IMR-90 (cell line): Measurements from ENCODE around the gene CTNNA2. TPM values are rescaled to one million over a fixed set of nuclear protein-coding genes. Genes with fewer than 3 reads are reported as not detected.

Experiments
- ATAC-seq: fragments of 200-7000 bp; cut with Tn5 transposase; 2 replicates; pipeline ENCODE4 v1.9.1; 2020; ENCODE audit warnings: low read depth, mild to moderate bottlenecking, moderate library complexity
- BruUV-seq: library from RNA; stranded (reverse); fragments of 400-500 nt; replicated peaks from 2 replicates; lab custom pipeline; 2021; lab: Mats Ljungman, UMichigan
- CTCF ChIA-PET: fragments of 300-600 bp; formaldehyde crosslinking; extraction: SDS; loops from one replicate; lab custom pipeline; 2021; ENCODE audit warnings: antibody characterized with exemption; lab: Yijun Ruan, JAX
- POLR2A ChIA-PET: fragments of 300-600 bp; sonication (Branson Sonifier 250); formaldehyde crosslinking; loops from one replicate; lab custom pipeline; 2022; ENCODE audit warnings: antibody characterized with exemption; ENCODE audit not compliant: unreplicated experiment; lab: Charles Lee
- DNase-seq: peaks from one replicate; pipeline ENCODE4 v3.0.0; 2013
- H2AFZ ChIP-seq: replicated peaks from 2 replicates; pipeline ENCODE3; 2013; ENCODE audit warnings: low read length, mild to moderate bottlenecking; ENCODE audit not compliant: poor library complexity
- H2AK5ac ChIP-seq: 2 replicates; pipeline ENCODE4 v1.6.1; 2013; ENCODE audit warnings: low read depth, low read length, inconsistent platforms
- H2AK9ac ChIP-seq: replicated peaks from 2 replicates; pipeline ENCODE3; 2013; ENCODE audit warnings: mild to moderate bottlenecking, low read depth, low read length, moderate library complexity; ENCODE audit not compliant: poor library complexity
- H2BK120ac ChIP-seq: 2 replicates; pipeline ENCODE4 v1.6.1; 2013; ENCODE audit warnings: low read depth, low read length, inconsistent platforms
- H2BK15ac ChIP-seq: 3 replicates; pipeline ENCODE4 v1.6.1; 2013; ENCODE audit warnings: low read depth, low read length, inconsistent platforms
- H2BK20ac ChIP-seq: 2 replicates; pipeline ENCODE4 v1.6.1; 2013; ENCODE audit warnings: low read depth, mild to moderate bottlenecking, inconsistent platforms, low read length, moderate library complexity
- H2BK5ac ChIP-seq: 2 replicates; pipeline ENCODE4 v1.6.1; 2013; ENCODE audit warnings: mild to moderate bottlenecking, low read depth, low read length, inconsistent platforms; ENCODE audit not compliant: poor library complexity, severe bottlenecking
- H3K14ac ChIP-seq: replicated peaks from 2 replicates; pipeline ENCODE4 v1.6.1; 2013; ENCODE audit warnings: low read depth, low read length, inconsistent platforms
- H3K18ac ChIP-seq: 2 replicates; pipeline ENCODE4 v1.6.1; 2013; ENCODE audit warnings: low read depth, low read length, control low read depth
- H3K23ac ChIP-seq: 2 replicates; pipeline ENCODE4 v1.6.1; 2013; ENCODE audit warnings: low read depth, low read length, inconsistent platforms
- H3K27ac ChIP-seq: 2 replicates; pipeline ENCODE4 v1.5.1; 2013; ENCODE audit warnings: mild to moderate bottlenecking, control low read depth, low read length; ENCODE audit not compliant: insufficient read depth
- H3K27me3 ChIP-seq: 2 replicates; pipeline ENCODE4 v1.6.1; 2013; ENCODE audit warnings: low read length; ENCODE audit not compliant: control insufficient read depth, insufficient read depth
- H3K36me3 ChIP-seq: 2 replicates; pipeline ENCODE4 v1.6.1; 2013; ENCODE audit warnings: low read length, mixed read lengths; ENCODE audit not compliant: control insufficient read depth, insufficient read depth
- H3K4ac ChIP-seq: 2 replicates; pipeline ENCODE4 v1.6.1; 2013; ENCODE audit warnings: low read depth, low read length, inconsistent platforms
- H3K4me1 ChIP-seq: 2 replicates; pipeline ENCODE4 v1.6.1; 2013; ENCODE audit warnings: low read length, mixed read lengths; ENCODE audit not compliant: control insufficient read depth, insufficient read depth
- H3K4me2 ChIP-seq: 2 replicates; pipeline ENCODE4 v1.6.1; 2013; ENCODE audit warnings: low read depth, mild to moderate bottlenecking, control low read depth, low read length, moderate library complexity
- H3K4me3 ChIP-seq: 2 replicates; pipeline ENCODE4 v1.5.1; 2013; ENCODE audit warnings: low read depth, mild to moderate bottlenecking, control low read depth, low read length, moderate library complexity; ENCODE audit not compliant: insufficient read depth
- H3K56ac ChIP-seq: 2 replicates; pipeline ENCODE4 v1.6.1; 2013; ENCODE audit warnings: low read length, inconsistent platforms; ENCODE audit not compliant: insufficient read depth; ENCODE audit errors: extremely low read depth
- H3K79me1 ChIP-seq, 2 experiments: 2 replicates each; pipeline ENCODE4 v1.6.1; 2013; ENCODE audit warnings: low read length in 2 of 2, inconsistent platforms in 1 of 2, low read depth in 1 of 2
- H3K9ac ChIP-seq: 2 replicates; pipeline ENCODE4 v1.6.1; 2013; ENCODE audit warnings: low read depth, low read length, control low read depth
- H3K9me1 ChIP-seq: 2 replicates; pipeline ENCODE4 v1.6.1; 2013; ENCODE audit warnings: low read length, inconsistent platforms; ENCODE audit not compliant: insufficient read depth
- H3K9me3 ChIP-seq: 2 replicates; pipeline ENCODE4 v1.6.1; 2013; ENCODE audit warnings: low read length; ENCODE audit not compliant: control insufficient read depth, insufficient read depth
- H4K20me1 ChIP-seq: 2 replicates; pipeline ENCODE4 v1.6.1; 2013; ENCODE audit warnings: low read length, inconsistent platforms; ENCODE audit not compliant: insufficient read depth
- H4K5ac ChIP-seq: 2 replicates; pipeline ENCODE4 v1.6.1; 2013; ENCODE audit warnings: mild to moderate bottlenecking, low read depth, low read length, control low read depth
- H4K8ac ChIP-seq, 2 experiments: 2 replicates each; pipeline ENCODE4 v1.6.1; 2013; ENCODE audit warnings: low read depth in 2 of 2, low read length in 2 of 2, control low read depth in 1 of 2, inconsistent platforms in 1 of 2
- H4K91ac ChIP-seq: 2 replicates; pipeline ENCODE4 v1.6.1; 2013; ENCODE audit warnings: low read depth, low read length, inconsistent platforms; ENCODE audit not compliant: insufficient read depth
- BHLHE40 ChIP-seq: fragments of 150-350 bp; IDR thresholded peaks from 2 replicates; pipeline ENCODE4 v1.6.1; 2016; ENCODE audit warnings: mild to moderate bottlenecking, low read depth, low read length
- MAFK ChIP-seq: IDR thresholded peaks from 2 replicates; pipeline ENCODE4 v1.6.1; 2012; ENCODE audit warnings: low read depth, low read length, improper control_type of control experiment
- MAZ ChIP-seq: IDR thresholded peaks from 2 replicates; pipeline ENCODE4 v1.6.1; 2012; ENCODE audit warnings: low read depth, mild to moderate bottlenecking, low read length, improper control_type of control experiment, moderate library complexity, borderline replicate concordance
- NFE2L2 ChIP-seq: fragments of 150-350 bp; IDR thresholded peaks from 2 replicates; pipeline ENCODE4 v1.6.1; 2016; ENCODE audit warnings: low read depth, mild to moderate bottlenecking, low read length
- POLR2A ChIP-seq: IDR thresholded peaks from 2 replicates; pipeline ENCODE4 v1.6.1; 2012; ENCODE audit warnings: mild to moderate bottlenecking, low read depth, low read length
- SMC3 ChIP-seq: fragments of 150-350 bp; IDR thresholded peaks from 2 replicates; pipeline ENCODE4 v1.6.1; 2016; ENCODE audit warnings: low read depth, mild to moderate bottlenecking, antibody characterized with exemption, low read length, moderate library complexity
- USF2 ChIP-seq: fragments of 150-350 bp; IDR thresholded peaks from 2 replicates; pipeline ENCODE4 v1.6.1; 2017; ENCODE audit warnings: mild to moderate bottlenecking, antibody characterized with exemption, low read length, low read depth
- WGBS, 2 experiments: methylation state at CpG; one replicate each; pipeline versions ENCODE4 v1.1.5 to v1.1.7; 2013; ENCODE audit warnings: missing lambda C conversion rate in 2 of 2; ENCODE audit not compliant: insufficient read length in 1 of 2; ENCODE audit errors: extremely low coverage in 2 of 2; 5-methylcytosine and 5-hydroxymethylcytosine counted together
- dilution Hi-C: fragments of 300-500 bp; cut with HindIII; formaldehyde crosslinking; loops from one replicate; pipeline ENCODE4 v1.14.3; 2018; ENCODE audit warnings: low sequenced_read_pairs; ENCODE audit not compliant: unreplicated experiment
- in situ Hi-C: fragments of 300-500 bp; cut with MboI; formaldehyde crosslinking; loops from 3 replicates; pipeline ENCODE4 v1.14.3; 2019; ENCODE audit warnings: low sequenced_read_pairs, inconsistent platforms, mixed read lengths
- intact Hi-C: fragments of 100-400 bp; cut with micrococcal nuclease; formaldehyde crosslinking; loops from 2 replicates; pipeline ENCODE4 v1.10.0; 2022
- polyA plus RNA-seq, 3 experiments: library from polyadenylated mRNA; depleted of rRNA; stranded (reverse); fragments of >200 nt; gene quantifications; 2 replicates each; pipeline ENCODE4 v1.2.3, GENCODE V29; 2012; ENCODE audit warnings: low replicate concordance in 1 of 3
- total RNA-seq: library from RNA; depleted of rRNA; stranded (reverse); fragments of >200 nt; gene quantifications from 2 replicates; pipeline ENCODE4 v1.2.3, GENCODE V29; 2012

Gene CTNNA2
- total and polyA plus RNA-seq, 2 of the 4 experiments (the other 2 are of a cell fraction) = not detected

DNA sequence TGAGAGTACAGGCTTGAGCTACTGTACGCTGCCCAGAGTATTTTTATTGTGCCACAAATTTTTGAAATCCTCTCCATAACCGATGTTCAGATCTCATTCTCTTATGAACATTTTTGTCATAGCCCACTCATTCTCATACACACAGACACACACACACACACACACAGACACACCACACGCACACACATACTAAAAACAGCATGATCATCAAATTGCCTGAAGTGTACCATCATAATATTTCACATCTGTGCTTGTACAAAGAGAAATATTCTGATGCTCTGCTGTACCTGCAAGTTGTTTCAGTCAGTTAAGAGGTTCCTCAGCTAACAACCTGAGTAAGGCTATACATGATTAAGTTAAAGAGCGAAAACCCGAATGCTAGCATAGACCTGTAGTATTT, 696.6 kb downstream of the CTNNA2 start:
- no peak overlapping the region for H4K91ac ChIP-seq
- no peak overlapping the region for H3K23ac ChIP-seq
- dilution Hi-C loops = no loop called here
- H3K27ac ChIP-seq = no peak overlapping the region
- ChIA-PET CTCF (no interaction called here), POLR2A (no interaction called here)
- H2AK5ac ChIP-seq = no peak overlapping the region
- H4K20me1 ChIP-seq = no peaks in the 10 kb centered on the region
- H4K8ac ChIP-seq = no peak overlapping the region
- no peak for TF ChIP-seq MAFK
- no peak for TF ChIP-seq SMC3
- no peak for TF ChIP-seq POLR2A
- TF ChIP-seq MAZ = no peak
- TF ChIP-seq NFE2L2 = no peak
- no peak for TF ChIP-seq USF2
- no peak for TF ChIP-seq BHLHE40
- no peaks in the 10 kb centered on the region for H3K27me3 ChIP-seq
- no peaks in the 10 kb centered on the region for H3K4me1 ChIP-seq
- H4K5ac ChIP-seq = no peak overlapping the region
- H2AK9ac ChIP-seq = no peak overlapping the region
- H3K56ac ChIP-seq = no peak overlapping the region
- no peaks in the 10 kb centered on the region for H3K9me1 ChIP-seq
- no peak overlapping the region for H2AFZ ChIP-seq
- H3K79me1 ChIP-seq = no peaks in the 10 kb centered on the region
- H2BK20ac ChIP-seq = no peak overlapping the region
- no peak overlapping the region for H3K4me2 ChIP-seq
- intact Hi-C loops = no loop called here
- in situ Hi-C loops = no loop called here
- H3K4ac ChIP-seq = no peak overlapping the region
- H2BK15ac ChIP-seq = no peak overlapping the region
- H3K9me3 ChIP-seq = no peaks in the 10 kb centered on the region
- no peak overlapping the region for H2BK5ac ChIP-seq
- H3K4me3 ChIP-seq = no peak overlapping the region
- 89% methylated on average over 1 of the region's 5 CpGs; no CpG with 5 or more reads in 1 of the 2 experiments for whole genome bisulfite sequencing, 2 experiments
- DNase-seq (no peak), ATAC-seq (no peak)
- no peak overlapping the region for H3K18ac ChIP-seq
- no peak overlapping the region for H2BK120ac ChIP-seq
- no peak overlapping the region for H3K14ac ChIP-seq
- no TSS peak for BruUV-seq
- H3K36me3 ChIP-seq = no peaks in the 10 kb centered on the region
- H3K9ac ChIP-seq = no peak overlapping the region
